Neural progenitor cell (in vitro differentiated cells): ENCODE data around the gene ZNF862. TPM values are rescaled to one million over a fixed set of nuclear protein-coding genes. Genes with fewer than 3 reads are reported as not detected.

ENCODE experiments used
- DNase-seq: peaks from one replicate; pipeline ENCODE4 v3.0.0-alpha.2; 2016; ENCODE audit warnings: low spot score
- H2AFZ ChIP-seq: fragments of 200-600 bp; sonication (generic); replicated peaks from 2 replicates; pipeline ENCODE4 v1.6.1; 2016; ENCODE audit warnings: antibody characterized with exemption
- H3F3A ChIP-seq: fragments of 200-600 bp; sonication (generic); 2 replicates; pipeline ENCODE4 v1.6.1; 2016; ENCODE audit warnings: antibody characterized with exemption, low read depth
- H3K27ac ChIP-seq: fragments of 200-600 bp; sonication (generic); 2 replicates; pipeline ENCODE4 v1.5.1; 2016; ENCODE audit warnings: mild to moderate bottlenecking
- H3K27me3 ChIP-seq: fragments of 200-600 bp; sonication (generic); 2 replicates; pipeline ENCODE4 v1.6.1; 2016; ENCODE audit warnings: mild to moderate bottlenecking, moderate library complexity
- H3K36me3 ChIP-seq: fragments of 200-600 bp; sonication (generic); 2 replicates; pipeline ENCODE4 v1.5.1; 2016
- H3K4me1 ChIP-seq: fragments of 200-600 bp; sonication (generic); 2 replicates; pipeline ENCODE4 v1.6.1; 2016; ENCODE audit warnings: mixed run types
- H3K4me2 ChIP-seq: fragments of 200-600 bp; sonication (generic); 2 replicates; pipeline ENCODE4 v1.6.1; 2016
- H3K4me3 ChIP-seq: fragments of 200-600 bp; sonication (generic); 2 replicates; pipeline ENCODE4 v1.5.1; 2016
- H3K79me2 ChIP-seq: fragments of 200-600 bp; sonication (generic); 2 replicates; pipeline ENCODE4 v1.6.1; 2016; ENCODE audit warnings: low read depth
- H3K9ac ChIP-seq: fragments of 200-600 bp; sonication (generic); 2 replicates; pipeline ENCODE4 v1.6.1; 2016
- H3K9me3 ChIP-seq: fragments of 200-600 bp; sonication (generic); 2 replicates; pipeline ENCODE4 v1.5.1; 2016; ENCODE audit warnings: low read depth
- H4K20me1 ChIP-seq: fragments of 200-600 bp; sonication (generic); 2 replicates; pipeline ENCODE4 v1.6.1; 2016; ENCODE audit warnings: low read depth
- H3K27ac Mint-ChIP-seq: 3 replicates; pipeline ENCODE4 v1.8.0; 2021; ENCODE audit warnings: mixed read lengths
- H3K27me3 Mint-ChIP-seq: 2 replicates; pipeline ENCODE4 v1.8.0; 2022; ENCODE audit warnings: low read depth, mild to moderate bottlenecking, inconsistent platforms, moderate library complexity, mixed read lengths; ENCODE audit not compliant: insufficient read depth
- H3K36me3 Mint-ChIP-seq: 3 replicates; pipeline ENCODE4 v1.8.0; 2021; ENCODE audit warnings: mixed read lengths
- H3K4me1 Mint-ChIP-seq: 3 replicates; pipeline ENCODE4 v1.8.0; 2021; ENCODE audit warnings: mixed read lengths
- H3K4me3 Mint-ChIP-seq: 3 replicates; pipeline ENCODE4 v1.8.0; 2021; ENCODE audit warnings: mild to moderate bottlenecking, moderate library complexity, mixed read lengths
- H3K9me3 Mint-ChIP-seq: 3 replicates; pipeline ENCODE4 v1.8.0; 2020; ENCODE audit warnings: mixed read lengths
- CTCF ChIP-seq: fragments of 200-600 bp; sonication (generic); IDR thresholded peaks from 2 replicates; pipeline ENCODE4 v1.5.1; 2017; ENCODE audit warnings: antibody characterized with exemption, mild to moderate bottlenecking
- EZH2 ChIP-seq: fragments of 200-600 bp; sonication (generic); IDR thresholded peaks from 2 replicates; pipeline ENCODE4 v1.6.1; 2017; ENCODE audit warnings: antibody characterized with exemption, mild to moderate bottlenecking, moderate library complexity
- EZH2phosphoT487 ChIP-seq: fragments of 200-600 bp; sonication (generic); IDR thresholded peaks from 2 replicates; pipeline ENCODE4 v1.6.1; 2017; ENCODE audit warnings: antibody characterized with exemption
- total RNA-seq: library from RNA; depleted of rRNA; stranded (reverse); fragments of >200 nt; gene quantifications from 2 replicates; pipeline ENCODE4 v1.2.3, GENCODE V29; 2015; ENCODE audit warnings: low replicate concordance

Gene ZNF862
- total RNA-seq, 1 donor from 2014 or later: 5.9 TPM

- Mint-ChIP-seq H3K4me1 (no peaks in the 10 kb centered on the region), H3K4me3 (no peak overlapping the region), H3K27ac (no peak overlapping the region), H3K9me3 (no peaks in the 10 kb centered on the region), H3K27me3 (peaks cover 4% of the 10 kb centered on the region), H3K36me3 (peaks cover 7% of the 10 kb centered on the region)
- H3K79me2 ChIP-seq: no peaks in the 10 kb centered on the region
- no peaks in the 10 kb centered on the region for H3K36me3 ChIP-seq
- H3K4me1 ChIP-seq: no peaks in the 10 kb centered on the region
- no peaks in the 10 kb centered on the region for H4K20me1 ChIP-seq
- H3K27ac ChIP-seq: no peak overlapping the region
- TF ChIP-seq EZH2phosphoT487: no peak
- no peak for TF ChIP-seq EZH2
- TF ChIP-seq CTCF: no peak
- H3K9me3 ChIP-seq: no peaks in the 10 kb centered on the region
- H2AFZ ChIP-seq: no peak overlapping the region
- no peak overlapping the region for H3K4me3 ChIP-seq
- no peak overlapping the region for H3K9ac ChIP-seq
- H3F3A ChIP-seq: no peaks in the 10 kb centered on the region
- no peaks in the 10 kb centered on the region for H3K27me3 ChIP-seq
- no peak for DNase-seq
- H3K4me2 ChIP-seq: no peak overlapping the region
These were observed 28.1 kb downstream of the ZNF862 start for GRCh38 chr7:149866139-149866778.

DNA sequence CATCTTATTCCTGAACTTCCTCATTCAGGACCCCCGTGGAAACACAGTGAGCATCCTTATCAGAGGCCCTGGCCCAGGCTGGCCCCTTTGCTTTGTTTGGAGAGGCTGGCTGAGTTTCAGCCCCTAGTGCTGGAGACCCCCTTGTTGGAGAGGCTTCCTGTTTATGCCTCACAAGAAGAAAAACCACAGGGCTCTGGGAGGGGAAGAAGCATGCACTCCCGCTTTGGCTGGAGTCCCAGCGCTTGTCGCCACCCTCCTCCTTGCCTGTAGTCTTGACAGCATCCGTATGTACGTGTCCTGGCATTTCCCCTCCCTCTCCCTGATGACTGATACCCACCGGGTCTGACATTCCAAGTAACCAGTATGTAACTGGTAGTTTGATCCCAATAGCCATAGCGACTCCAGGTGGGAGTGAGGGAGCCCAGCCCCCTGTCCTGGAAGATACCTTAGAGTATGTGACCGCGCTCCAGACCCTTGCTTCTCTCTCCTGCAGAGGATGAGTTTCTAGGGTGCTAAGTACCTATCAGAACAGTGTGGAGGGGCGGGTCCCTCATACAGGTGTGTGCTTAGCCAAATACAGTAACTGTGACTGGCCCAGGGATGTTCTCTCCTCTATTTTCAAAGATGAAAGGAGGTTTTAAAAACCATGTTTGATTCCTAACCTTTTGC lies 28.7 kb downstream of the ZNF862 start:
- Mint-ChIP-seq H3K4me1 (peaks cover 5% of the 10 kb centered on the region), H3K27ac (peak overlapping the region; percentile 86), H3K27me3 (peaks cover 4% of the 10 kb centered on the region), H3K9me3 (no peaks in the 10 kb centered on the region), H3K4me3 (no peak overlapping the region), H3K36me3 (peaks cover 7% of the 10 kb centered on the region)
- Histone ChIP-seq H3K27ac (no peak overlapping the region), H4K20me1 (no peaks in the 10 kb centered on the region), H3K9me3 (no peaks in the 10 kb centered on the region), H3K27me3 (no peaks in the 10 kb centered on the region), H3K9ac (no peak overlapping the region), H2AFZ (no peak overlapping the region), H3K4me2 (no peak overlapping the region), H3K4me3 (no peak overlapping the region), H3K4me1 (no peaks in the 10 kb centered on the region), H3F3A (no peaks in the 10 kb centered on the region), H3K79me2 (no peaks in the 10 kb centered on the region), H3K36me3 (no peaks in the 10 kb centered on the region)
- TF ChIP-seq CTCF: no peak
- TF ChIP-seq EZH2phosphoT487: no peak
- TF ChIP-seq EZH2: no peak
- DNase-seq: no peak

- Histone ChIP-seq H3K4me3 (no peak overlapping the region), H2AFZ (no peak overlapping the region), H3K9ac (no peak overlapping the region), H4K20me1 (no peaks in the 10 kb centered on the region), H3K36me3 (no peaks in the 10 kb centered on the region), H3K4me1 (no peaks in the 10 kb centered on the region), H3F3A (peaks cover 9% of the 10 kb centered on the region), H3K9me3 (no peaks in the 10 kb centered on the region), H3K4me2 (no peak overlapping the region), H3K79me2 (no peaks in the 10 kb centered on the region), H3K27me3 (peaks cover 6% of the 10 kb centered on the region), H3K27ac (no peak overlapping the region)
- H3K4me1 Mint-ChIP-seq: peaks cover 13% of the 10 kb centered on the region
- H3K36me3 Mint-ChIP-seq: peaks cover 3% of the 10 kb centered on the region
- H3K4me3 Mint-ChIP-seq: no peak overlapping the region
- H3K27ac Mint-ChIP-seq: no peak overlapping the region
- no peak for DNase-seq
- TF ChIP-seq EZH2 (no peak), CTCF (no peak), EZH2phosphoT487 (no peak)
- H3K9me3 Mint-ChIP-seq: no peaks in the 10 kb centered on the region
- H3K27me3 Mint-ChIP-seq: peaks cover 10% of the 10 kb centered on the region
These were observed 29.8 kb downstream of the ZNF862 start for GRCh38 chr7:149867762-149868622.
